Midbrain (tissue), 1 donor: ENCODE results near the gene NEU1.
"Not testable (repeated sequence)": the region's sequence is repeated elsewhere in the genome, so short reads cannot be mapped to it uniquely, and the experiment has no call there.

Experiments used
- DNase-seq: peaks from one replicate; lab custom pipeline; 2025; lab: John Stamatoyannopoulos, UW

NEU1 gene

DNA sequence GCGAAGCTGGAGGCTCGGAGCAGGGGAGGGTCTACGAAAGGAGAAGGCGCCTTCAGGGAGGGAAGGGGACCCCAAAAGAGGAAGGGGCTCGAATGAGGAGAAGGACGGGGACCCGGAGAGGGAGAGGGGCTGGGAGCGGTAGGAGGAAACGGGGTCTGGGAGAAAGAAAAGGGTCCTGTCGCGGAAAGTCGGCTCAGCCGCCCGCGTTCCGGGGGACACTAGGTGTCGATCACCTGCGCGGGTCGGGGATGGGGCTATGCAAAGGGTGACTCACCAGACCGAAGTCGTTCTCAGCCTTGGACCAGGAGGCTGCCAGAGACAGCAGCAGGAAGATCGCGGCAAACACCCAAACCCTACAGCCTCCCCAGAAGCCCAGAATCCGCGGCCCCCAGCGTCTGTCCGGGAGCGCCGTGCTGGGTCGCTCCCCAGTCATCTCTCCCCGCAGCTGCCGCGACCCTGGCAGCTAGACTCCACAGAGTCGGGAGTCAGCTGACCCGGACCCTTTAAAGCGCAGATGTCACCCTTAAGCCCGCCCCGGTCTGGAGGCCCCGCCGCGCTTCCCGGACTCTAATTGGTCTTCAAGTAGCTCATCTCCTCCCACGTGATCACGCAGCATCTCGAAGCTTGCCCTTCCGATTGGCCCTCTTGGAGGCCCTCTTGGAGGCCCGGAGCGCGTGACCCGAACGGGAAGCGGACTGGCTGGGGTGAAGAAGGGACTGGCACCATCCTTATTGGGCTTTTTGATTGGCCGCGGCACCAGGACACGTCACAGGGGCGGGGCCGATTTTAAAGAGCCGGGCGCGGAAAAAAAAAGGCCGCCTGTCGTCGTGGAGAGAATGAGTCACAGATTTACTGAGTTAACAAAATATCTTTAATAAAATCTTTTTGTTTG, at the start of gene NEU1:
TSS of gene NEU1 (minus strand) at position 478 of the 892 bp plus-strand sequence. CDS start at position 433, 45 bp downstream.
- DNase-seq, result peak; percentile 100

DNA sequence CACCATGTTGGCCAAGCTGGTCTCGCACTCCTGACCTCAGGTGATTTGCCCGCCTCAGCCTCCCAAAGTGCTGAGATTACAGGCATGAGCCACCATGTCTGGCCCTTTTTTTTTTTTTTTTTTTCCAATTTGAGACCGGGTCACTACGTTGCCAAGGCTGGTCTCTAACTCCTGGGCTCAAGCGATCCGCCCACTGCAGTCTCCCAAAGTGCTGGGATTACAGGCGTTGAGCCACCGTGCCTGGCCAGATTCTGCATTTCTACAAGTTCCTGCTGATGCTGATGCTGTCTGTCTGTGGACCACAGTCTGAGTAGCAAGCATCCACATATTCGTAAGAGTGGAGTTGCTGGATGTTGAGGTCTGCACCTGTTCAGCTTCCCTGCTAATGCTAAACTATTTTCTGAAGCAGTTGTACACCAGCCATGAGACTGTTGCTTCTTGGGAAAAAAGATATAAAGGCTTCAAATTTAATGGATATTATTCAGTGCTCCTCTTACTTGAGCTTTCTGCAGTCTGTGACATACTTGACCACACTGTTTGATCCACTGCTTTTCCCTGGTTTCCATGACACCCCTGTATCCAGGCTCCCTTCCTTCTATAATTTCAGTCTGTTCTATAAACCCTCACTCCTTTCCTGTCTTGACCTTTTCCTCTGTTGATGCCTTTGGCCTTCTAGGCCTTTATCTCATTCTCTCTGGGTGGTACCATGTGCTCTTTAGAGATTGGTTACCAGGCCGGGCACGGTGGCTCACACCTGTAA, 49.4 kb upstream of the NEU1 start:
- DNase-seq, result no peak

DNA sequence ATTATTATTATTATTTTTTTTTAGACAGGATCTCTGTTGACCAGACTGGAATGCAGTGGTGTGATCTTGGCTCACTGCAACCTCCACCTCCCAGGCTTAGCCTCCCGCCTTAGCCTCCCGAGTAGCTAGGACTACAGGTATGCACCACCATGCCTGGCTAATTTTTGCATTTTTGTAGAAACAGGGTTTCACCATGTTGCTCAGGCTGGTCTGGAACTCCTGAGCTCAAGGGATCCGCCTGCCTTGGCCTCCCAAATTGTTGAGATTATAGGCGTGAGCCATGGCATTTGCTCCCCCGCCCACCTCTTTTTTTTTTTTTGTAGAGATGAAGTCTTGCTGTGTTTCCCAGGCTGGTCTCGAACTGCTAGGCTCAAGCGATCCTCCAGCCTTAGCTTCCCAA, 46.7 kb upstream of the NEU1 start:
- not testable (repeated sequence) for DNase-seq

DNA sequence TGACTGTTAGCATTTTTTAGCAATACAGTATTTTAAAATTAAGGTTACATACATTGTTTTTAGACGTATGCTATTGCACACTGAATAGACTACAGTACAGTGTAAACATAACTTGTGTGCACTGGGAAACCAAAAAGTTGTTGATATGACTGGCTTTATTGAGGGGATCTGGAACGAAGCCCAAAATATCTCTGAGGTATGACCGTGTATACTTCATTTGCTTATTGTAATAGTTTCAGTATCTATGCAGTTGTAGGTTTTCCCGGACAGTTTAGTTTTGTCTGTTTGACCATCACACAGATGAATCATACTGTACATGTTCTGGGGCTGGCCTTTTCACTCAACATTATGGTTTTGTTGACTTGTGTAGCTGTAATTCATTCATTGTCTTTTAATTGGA, 46.2 kb upstream of the NEU1 start:
- DNase-seq, result no peak

DNA sequence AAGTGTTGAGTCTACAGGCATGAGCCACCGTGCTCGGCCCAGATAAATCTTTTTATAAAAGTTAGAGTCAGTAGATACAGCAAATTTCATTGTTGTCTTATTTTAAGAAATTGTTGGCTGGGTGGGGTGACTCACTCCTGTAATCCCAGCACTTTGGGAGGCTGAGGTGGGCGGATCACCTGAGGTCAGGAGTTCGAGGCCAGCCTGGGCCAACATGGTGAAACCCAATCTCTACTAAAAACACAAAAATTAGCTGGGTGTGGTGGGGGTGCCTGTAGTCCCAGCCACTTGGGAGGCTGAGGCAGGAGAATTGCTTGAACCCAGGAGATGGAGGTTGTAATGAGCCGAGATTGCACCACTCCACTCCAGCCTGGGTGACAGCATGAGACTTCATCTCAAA, 45.6 kb upstream of the NEU1 start:
- DNase-seq, result not testable (repeated sequence)

DNA sequence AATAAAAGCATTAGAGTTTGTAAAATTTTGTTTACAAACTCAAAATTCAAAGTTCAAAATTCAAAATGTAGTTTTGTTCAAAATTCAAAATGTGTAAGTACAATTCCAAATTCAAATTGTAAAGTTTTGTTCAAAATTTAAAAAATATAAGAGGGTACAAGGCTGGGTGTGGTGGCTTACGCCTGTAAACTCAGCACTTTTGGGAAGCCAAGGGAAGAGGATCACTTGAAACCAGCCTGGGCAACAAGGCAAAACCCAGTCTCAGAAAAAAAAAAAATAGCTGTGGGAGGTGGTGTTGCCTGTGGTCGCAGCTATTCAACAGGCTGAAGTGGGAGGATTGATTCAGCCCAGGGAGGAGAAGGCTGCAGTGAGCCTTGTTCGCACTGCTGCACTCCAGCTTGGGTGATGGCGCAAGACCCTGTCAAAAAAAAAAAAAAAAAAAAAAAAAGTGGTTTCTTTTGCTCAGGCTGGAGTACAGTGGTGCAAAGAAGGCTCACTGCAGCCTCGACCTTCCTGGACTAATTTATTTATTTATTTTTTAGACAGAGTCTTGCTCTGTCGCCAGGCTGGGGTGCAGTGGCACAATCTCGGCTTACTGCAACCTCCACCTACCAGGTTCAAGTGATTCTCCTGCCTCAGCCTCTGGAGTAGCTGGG, 44.7 kb upstream of the NEU1 start:
- no peak for DNase-seq

DNA sequence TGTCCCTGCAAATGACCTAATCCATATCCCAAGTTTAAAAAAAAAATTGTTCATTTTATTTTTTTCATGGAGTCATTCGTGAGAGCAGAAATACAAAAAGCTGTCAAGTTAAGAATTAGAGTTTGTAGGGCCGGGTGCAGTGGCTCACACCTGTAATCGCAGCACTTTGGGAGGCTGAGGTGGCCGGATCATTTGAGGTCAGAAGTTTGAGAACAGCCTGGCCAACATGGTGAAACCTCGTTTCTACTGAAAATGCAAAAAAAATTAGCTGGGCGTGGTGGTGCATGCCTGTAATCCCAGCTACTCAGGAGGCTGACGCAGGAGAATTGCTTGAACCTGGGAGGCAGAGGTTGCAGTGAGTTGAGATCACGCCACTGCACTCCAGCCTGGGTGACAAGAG, 44.1 kb upstream of the NEU1 start:
- not testable (repeated sequence) for DNase-seq

DNA sequence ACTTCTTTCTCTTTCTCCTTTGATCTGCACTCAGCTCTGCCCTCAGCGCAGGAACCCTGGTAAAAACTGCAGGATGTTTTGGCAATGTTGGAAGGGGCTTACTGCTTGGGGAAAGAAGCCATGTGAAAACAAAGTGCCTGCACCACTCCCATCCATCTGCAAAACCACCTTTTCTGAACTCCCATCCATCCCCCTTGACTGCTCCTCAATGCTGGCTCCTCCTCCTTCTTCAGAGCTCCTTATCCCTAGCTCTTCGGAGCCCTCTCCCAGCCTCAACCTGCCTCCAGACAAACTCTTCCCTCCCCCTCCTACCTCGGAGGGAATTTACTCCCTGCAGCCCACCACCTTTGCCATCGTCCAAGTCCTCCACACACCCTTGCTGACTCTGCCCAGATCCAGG, 43.5 kb upstream of the NEU1 start:
- no peak for DNase-seq

DNA sequence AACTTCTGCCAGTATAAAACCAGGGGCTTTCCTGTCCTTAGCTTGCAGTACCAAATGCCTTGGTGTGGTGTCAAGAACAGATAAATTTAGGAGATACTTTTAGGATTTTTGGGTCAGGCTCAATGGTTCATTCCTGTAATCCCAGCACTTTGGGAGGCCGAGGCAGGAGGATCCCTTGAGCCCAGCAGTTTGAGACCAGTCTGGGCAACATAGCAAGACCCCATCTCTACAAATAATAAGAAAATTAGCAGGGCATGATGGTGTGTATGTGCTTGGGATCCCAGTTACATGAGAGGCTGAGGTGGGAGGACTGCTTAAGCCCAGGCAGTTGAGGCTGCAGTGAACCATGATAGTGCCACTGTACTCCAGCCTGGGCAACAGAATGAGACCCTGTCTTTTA, 42.4 kb upstream of the NEU1 start:
- no peak for DNase-seq

DNA sequence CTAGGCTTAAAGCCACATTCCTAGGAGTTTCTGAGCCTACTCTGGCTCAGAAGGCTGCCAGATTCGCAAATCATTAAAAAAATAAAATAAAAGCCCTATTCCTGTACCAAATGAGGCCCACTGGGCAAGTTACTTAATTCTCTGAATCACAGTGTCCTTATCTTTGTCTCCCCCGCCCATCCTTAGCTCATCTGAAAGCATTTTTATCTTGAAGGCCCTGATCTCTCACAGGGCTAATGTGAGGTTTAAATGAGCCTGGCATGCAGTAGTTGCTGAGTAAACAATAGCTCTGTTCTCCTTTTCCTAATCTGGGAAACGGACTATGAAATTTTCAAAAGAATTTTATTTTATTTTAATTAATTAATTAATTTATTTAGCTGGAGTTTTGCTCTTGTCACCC, 41.3 kb upstream of the NEU1 start:
- DNase-seq, result no peak

DNA sequence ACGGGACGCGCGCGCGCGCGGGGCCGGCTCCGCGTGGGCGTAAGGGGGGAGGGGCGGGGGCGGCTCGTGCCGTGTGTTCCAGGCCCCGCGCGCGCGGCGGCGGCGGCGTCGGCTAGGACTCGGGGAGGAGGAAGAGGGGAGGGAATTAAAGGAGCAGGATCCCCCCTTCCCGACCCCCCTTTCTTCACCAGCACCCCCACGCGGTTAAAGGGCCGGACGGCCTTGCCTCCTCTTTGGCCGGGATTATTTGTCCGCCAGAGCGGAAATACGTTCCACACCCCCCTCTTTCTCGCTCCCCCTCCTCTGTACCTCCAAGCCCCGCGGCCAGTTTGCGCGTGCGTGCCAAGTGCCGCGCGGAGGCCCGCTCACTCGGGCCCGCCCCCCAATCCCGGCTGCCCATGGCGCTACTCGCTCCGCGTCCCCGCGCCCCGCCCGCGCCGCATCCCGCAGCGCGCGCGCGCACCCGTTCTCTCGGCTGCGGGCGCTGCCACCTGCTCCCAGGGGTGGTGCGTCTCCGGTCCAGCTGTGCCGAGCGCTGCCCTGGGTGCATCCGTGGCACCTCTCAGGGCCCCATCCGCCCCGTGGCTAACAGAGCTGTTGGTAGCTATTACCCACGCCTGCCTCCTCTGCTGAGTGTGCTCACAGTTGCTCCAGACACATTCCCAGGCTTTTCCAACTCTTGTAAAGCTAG, 39.5 kb upstream of the NEU1 start, which contains the start of gene ZBTB12:
TSS of gene ZBTB12 (minus strand) at position 134 of the 691 bp plus-strand sequence. CDS start 781 bp downstream, outside the sequence.
- peak; percentile 96 for DNase-seq

DNA sequence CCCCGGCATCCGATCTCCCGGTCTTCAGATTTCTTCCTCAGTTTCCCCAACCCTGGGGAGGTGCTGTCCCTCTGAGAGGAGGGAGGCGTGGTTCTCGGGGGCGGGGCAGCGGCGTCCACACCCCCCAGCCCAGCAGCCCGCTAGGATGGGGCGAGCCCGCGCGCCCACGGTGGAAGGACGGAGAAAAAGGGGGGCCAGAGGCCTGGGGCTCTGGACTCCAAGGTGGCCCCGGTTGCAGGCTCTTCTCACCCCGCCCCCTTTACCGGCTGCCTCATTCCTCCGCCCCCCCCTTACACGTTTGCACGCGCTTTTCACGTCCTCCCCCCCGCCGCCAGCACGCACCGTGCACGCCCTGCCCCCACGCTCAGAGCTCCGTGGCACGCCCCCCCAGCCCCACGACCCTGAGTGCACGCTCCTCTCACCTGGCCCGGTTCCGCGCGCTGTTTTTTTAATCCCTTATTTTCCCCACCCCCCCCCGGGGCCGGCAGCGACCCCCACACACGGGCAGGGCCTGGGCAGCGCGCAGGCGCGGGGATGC, 38.9 kb upstream of the NEU1 start:
- DNase-seq, result peak; percentile 68

DNA sequence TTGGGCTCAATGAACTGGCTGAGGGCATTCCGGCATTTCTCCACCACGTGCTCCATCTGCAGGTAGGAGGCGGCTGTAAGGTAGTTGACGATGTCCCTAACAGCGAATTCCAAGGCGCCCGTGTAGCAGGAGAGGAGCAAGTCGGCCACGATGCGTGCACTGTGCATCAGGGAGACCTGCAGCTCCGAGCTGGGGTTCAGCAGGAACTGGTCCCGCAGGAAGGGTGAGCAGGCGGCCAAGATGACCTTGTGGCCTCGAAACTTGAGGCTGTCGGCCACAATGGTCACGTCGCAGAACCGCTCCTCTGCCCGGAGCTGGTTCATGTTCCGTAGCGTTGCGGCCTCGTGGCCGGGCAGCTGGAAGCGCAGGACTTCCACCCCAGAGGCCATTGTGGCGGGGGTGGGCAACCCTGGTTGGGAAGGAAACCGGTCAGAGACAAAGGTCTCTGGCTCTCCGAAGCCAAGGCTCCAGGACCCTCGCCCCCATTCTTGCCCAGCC, 38.3 kb upstream of the NEU1 start:
- peak; percentile 23 for DNase-seq

DNA sequence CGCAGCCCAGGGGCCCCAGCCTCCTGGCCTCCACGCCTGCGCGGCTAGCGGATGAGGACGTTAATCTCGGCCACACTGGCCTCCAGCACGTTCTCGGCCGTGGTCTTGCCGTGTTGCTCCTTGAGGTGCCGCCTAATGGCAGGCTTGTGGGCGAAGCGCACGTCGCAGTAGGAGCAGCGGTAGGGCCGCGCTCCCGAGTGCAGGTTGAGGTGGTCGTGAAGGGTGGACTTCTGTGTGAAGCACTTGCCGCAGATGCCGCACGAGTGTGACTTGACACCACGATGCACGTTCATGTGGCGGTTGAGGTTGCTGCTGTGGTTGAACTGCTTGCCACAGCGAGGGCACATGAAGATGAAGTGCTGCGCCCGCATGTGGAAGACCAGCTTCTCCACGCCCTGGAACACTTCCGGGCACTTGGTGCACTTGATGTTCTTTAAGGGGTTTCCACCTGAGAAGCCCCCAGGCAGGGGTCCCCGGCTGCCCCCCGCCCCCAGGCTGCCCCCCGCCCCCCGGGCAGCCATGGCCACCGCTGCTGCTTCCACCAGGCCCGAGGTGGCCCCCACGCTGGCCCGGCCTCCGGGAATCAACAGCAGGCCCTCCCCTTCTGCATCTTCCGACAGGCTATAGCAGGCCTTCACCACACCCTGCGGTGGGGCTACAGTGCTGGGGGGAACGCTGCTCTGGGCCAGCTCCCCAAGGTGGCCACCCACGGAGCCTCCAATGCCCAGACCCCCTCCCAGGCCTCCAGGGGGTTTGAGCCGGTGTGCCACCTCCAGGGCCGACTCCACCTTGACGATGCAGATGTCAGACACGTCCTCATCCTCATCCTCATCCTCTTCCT, 37.5 kb upstream of the NEU1 start:
- DNase-seq, result no peak

DNA sequence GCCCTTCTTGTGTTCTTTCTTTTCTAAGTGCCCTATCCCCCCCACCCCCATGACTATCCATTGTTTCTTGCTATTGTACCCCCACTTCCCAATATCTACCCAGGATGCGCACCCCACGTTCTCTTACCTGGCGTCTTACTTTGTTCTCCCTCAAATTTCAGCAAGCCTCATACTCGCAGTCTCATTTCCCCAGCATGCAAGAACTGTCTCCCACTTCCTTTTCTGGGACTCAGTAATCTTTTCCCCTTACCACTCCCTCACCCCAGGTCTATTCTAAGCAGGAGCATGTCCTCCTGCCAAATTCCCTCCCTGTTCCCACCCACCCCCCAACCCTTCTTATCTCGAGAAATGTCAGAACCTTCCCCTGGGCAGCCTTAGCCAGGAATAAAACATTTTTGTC, 36.6 kb upstream of the NEU1 start:
- no peak for DNase-seq

DNA sequence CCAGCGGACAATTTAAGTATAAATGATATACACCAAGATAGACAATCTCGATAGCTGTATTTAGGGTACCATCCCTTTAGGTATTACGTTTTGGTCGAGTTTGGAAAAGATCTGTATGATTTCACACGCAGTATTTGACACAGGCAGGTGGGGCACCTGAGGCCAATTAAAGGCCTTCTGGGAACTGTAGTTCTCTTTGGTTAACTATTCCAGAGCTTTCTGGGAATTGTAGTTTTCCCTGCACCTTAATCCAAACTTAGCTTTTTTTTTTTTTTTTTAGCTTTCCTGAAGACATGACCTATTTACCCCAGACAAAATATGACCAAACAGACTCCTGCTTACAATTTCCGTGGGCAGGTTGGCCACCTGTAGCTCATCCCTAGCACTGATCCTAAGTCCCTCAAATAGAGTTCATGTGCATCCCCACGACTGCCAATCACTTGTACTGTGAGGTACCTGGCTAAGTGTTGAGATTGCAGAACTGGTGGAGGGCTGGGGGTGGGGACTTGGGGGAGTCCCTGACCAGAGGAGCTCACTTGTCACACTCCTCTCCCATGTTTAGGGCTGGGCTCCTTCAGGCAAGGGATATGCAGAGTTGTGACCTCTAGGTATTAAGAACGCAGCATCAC, 35.9 kb upstream of the NEU1 start:
- DNase-seq, result peak; percentile 58

DNA sequence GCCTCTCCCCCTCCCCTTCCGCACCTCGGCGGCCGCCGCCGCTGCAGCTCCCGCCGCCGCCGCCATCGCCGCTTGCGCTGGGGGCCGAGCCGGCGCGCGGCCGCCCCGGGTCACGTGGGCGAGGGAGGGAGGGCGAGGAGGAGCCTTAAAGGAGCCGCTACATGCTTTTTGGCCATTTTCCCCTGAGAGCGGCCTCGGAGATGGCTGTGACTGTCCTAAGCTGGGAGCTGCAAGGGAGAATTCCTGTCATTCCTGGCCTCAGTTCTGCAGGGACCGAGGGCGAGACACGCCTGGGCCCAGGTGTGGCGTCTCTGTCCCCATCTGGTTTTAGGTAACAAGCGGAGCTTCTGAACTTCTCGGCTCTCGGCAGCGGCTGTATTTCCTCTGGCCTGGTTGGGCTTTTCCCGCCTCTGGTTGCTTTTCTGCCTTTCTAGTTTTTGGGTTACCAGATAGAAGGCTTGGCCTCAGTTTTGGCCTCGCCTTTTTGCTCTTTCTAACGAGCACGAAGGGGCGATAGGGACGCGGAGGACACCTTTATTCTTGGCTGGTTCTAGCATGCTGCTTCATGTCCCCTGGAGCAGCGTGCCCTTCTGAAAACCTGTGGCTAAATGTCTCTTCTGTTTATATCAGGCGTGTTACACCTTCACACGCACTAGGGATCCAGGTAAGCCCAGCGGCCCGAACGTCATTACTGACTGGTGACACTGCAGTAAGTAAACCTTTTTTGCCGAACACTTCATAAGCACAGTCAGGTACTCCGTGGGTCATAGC, 35.2 kb upstream of the NEU1 start, which contains the start of gene EHMT2:
TSS of gene EHMT2 (minus strand) at position 87 of the 771 bp plus-strand sequence. CDS start at position 66, 21 bp downstream.
- peak; percentile 93 for DNase-seq

DNA sequence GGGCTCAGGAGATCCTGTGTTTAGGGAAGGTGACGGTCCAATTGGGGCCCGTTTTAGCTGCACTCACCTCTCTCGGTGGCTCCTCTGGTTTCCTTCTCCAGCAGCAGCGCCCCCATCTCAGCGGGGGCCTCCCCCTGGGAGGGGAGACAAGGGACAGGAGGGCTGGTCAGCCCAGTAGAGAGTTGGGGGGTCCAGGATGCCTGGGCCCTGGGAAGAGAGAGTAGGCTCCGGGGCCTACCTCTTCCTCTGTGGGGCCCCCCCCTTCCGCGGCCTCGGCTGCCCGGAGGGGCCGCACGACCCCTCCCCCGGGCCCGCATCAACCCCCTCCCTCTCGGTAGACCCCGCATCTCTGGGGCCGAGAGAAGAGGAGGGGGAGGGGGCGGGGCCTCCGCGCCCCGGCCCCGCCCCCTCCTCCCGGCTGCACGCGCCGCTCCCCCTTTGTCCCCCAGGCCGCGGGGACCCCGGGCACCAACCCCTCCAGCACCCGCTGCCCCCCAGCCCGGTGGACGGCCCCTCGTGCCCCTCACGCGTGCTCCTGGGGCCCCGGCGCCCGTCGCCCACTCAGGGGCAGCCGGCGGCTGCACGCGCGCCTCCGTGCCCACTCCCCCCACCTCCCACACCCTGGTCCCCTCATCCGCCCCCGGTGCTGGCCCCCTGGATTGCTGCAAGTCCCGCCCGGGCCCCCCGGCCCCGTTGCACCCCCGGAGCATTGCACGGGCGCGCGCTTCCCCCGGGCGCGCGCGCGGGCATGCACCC, 34.4 kb upstream of the NEU1 start:
- DNase-seq, result no peak
